Neuronal stem cell (in vitro differentiated cells): ENCODE measurements around the gene SLC25A44.

Experiments
- DNase-seq: peaks from one replicate; pipeline ENCODE4 v3.0.0-alpha.2; 2013; ENCODE audit warnings: low spot score
- H2AFZ ChIP-seq: one replicate; pipeline ENCODE4 v1.6.1; 2013; ENCODE audit warnings: mild to moderate bottlenecking, low read length, inconsistent platforms
- H2AK5ac ChIP-seq: 2 replicates; pipeline ENCODE4 v1.6.1; 2013; ENCODE audit warnings: low read depth, mild to moderate bottlenecking, inconsistent platforms, low read length, moderate library complexity, mixed read lengths
- H2BK120ac ChIP-seq: 2 replicates; pipeline ENCODE4 v1.6.1; 2013; ENCODE audit warnings: low read depth, mild to moderate bottlenecking, inconsistent platforms, low read length, moderate library complexity, mixed read lengths
- H2BK12ac ChIP-seq: one replicate; pipeline ENCODE4 v1.6.1; 2013; ENCODE audit warnings: low read length, inconsistent platforms
- H2BK15ac ChIP-seq: 2 replicates; pipeline ENCODE4 v1.6.1; 2013; ENCODE audit warnings: mild to moderate bottlenecking, low read length, inconsistent platforms, mixed read lengths
- H2BK5ac ChIP-seq: one replicate; pipeline ENCODE4 v1.6.1; 2013; ENCODE audit warnings: inconsistent platforms, mild to moderate bottlenecking, low read length, moderate library complexity
- H3K14ac ChIP-seq: one replicate; pipeline ENCODE4 v1.6.1; 2013; ENCODE audit warnings: low read length, inconsistent platforms
- H3K18ac ChIP-seq: 2 replicates; pipeline ENCODE4 v1.6.1; 2013; ENCODE audit warnings: low read length, inconsistent platforms
- H3K23ac ChIP-seq: 2 replicates; pipeline ENCODE4 v1.6.1; 2013; ENCODE audit warnings: low read depth, mild to moderate bottlenecking, mixed read lengths, low read length, inconsistent platforms; ENCODE audit not compliant: poor library complexity
- H3K27ac ChIP-seq: replicated peaks from 3 replicates; pipeline ENCODE4 v1.5.1; 2013; ENCODE audit warnings: low read length, inconsistent platforms
- H3K27me3 ChIP-seq, 3 experiments: 2 replicates each; pipeline ENCODE4 v1.6.1; 2013; ENCODE audit warnings: low read length in 3 of 3, mild to moderate bottlenecking in 2 of 3, inconsistent platforms in 1 of 3, low read depth in 1 of 3, mixed read lengths in 1 of 3, moderate library complexity in 1 of 3; ENCODE audit not compliant: control insufficient read depth in 3 of 3, insufficient read depth in 3 of 3
- H3K36me3 ChIP-seq, 2 donors: replicated peaks in 1 of 2; 2 replicates each; pipeline ENCODE4 v1.6.1; 2013; ENCODE audit warnings: low read length in 2 of 2; ENCODE audit not compliant: control insufficient read depth in 2 of 2, insufficient read depth in 2 of 2
- H3K4ac ChIP-seq: 2 replicates; pipeline ENCODE4 v1.6.1; 2013; ENCODE audit warnings: inconsistent platforms, mild to moderate bottlenecking, low read length, moderate library complexity
- H3K4me1 ChIP-seq, 2 donors: 1 replicate in 1 of 2; 2 replicates in 1 of 2; pipeline ENCODE4 v1.6.1; 2013; ENCODE audit warnings: low read length in 2 of 2, low read depth in 1 of 2; ENCODE audit not compliant: control insufficient read depth in 2 of 2, insufficient read depth in 1 of 2
- H3K4me2 ChIP-seq: one replicate; pipeline ENCODE4 v1.6.1; 2013; ENCODE audit warnings: mild to moderate bottlenecking, low read length, inconsistent platforms; ENCODE audit not compliant: insufficient read depth, poor library complexity, severe bottlenecking
- H3K4me3 ChIP-seq, 2 donors: 2 replicates each; pipeline ENCODE4 v1.5.1; 2013; ENCODE audit warnings: low read length in 2 of 2, mild to moderate bottlenecking in 2 of 2, inconsistent platforms in 1 of 2, moderate library complexity in 1 of 2
- H3K79me1 ChIP-seq: one replicate; pipeline ENCODE4 v1.6.1; 2013; ENCODE audit warnings: low read depth, mild to moderate bottlenecking, inconsistent platforms, low read length, moderate library complexity
- H3K9ac ChIP-seq: one replicate; pipeline ENCODE4 v1.6.1; 2013; ENCODE audit warnings: mild to moderate bottlenecking, low read depth, low read length, inconsistent platforms; ENCODE audit not compliant: poor library complexity
- H3K9me3 ChIP-seq, 2 donors: replicated peaks in 1 of 2; 2 replicates each; pipeline versions ENCODE3 to v1.6.1; 2013; ENCODE audit warnings: low read length in 2 of 2, mild to moderate bottlenecking in 2 of 2, inconsistent platforms in 1 of 2, low read depth in 1 of 2, mixed read lengths in 1 of 2, moderate library complexity in 1 of 2; ENCODE audit not compliant: control insufficient read depth in 2 of 2, insufficient read depth in 1 of 2
- H4K8ac ChIP-seq: one replicate; pipeline ENCODE4 v1.6.1; 2013; ENCODE audit warnings: low read depth, mild to moderate bottlenecking, inconsistent platforms, low read length, moderate library complexity
- H4K91ac ChIP-seq: one replicate; pipeline ENCODE4 v1.6.1; 2013; ENCODE audit warnings: low read length, low read depth, mild to moderate bottlenecking, inconsistent platforms; ENCODE audit not compliant: poor library complexity
- WGBS, 2 donors: extraction: QIAGEN DNeasy Blood & Tissue Kit; methylation state at CpG; one replicate each; pipeline ENCODE4 v1.1.7; 2013; ENCODE audit warnings: missing lambda C conversion rate in 2 of 2, mixed read lengths in 1 of 2; ENCODE audit not compliant: insufficient read length in 2 of 2, insufficient replicate concordance in 1 of 2; ENCODE audit errors: extremely low coverage in 2 of 2; 5-methylcytosine and 5-hydroxymethylcytosine counted together

SLC25A44 gene

DNA sequence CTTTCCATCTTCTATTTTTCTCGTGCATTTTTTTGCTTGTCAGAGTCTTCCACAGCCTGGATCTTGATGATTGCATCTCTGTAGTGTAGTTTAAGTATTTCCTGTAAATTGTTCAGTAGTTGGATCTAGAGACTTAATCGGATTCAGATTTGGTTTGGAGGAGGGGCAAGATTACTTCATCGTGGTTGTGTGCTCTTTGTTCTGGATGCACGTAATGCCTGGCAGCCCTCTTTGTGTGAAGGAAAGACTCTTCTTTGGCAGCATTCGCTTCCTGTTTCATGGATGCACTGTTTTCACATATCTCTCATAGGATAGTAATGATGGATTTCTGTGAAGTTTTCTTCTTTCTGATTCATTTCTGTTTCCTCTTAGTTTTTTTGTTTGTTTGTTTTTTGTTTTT, 26.4 kb upstream of the SLC25A44 start:
- no peaks in the 10 kb centered on the region for H3K36me3 ChIP-seq
- H3K9me3 ChIP-seq = peaks cover 0 to 5% of the 10 kb centered on the region in 2 donors
- H3K79me1 ChIP-seq = no peaks in the 10 kb centered on the region
- no peak overlapping the region for H3K9ac ChIP-seq
- H3K27ac ChIP-seq = no peak overlapping the region
- no peak overlapping the region for H2AK5ac ChIP-seq
- no peak overlapping the region for H3K4ac ChIP-seq
- no peak overlapping the region for H4K8ac ChIP-seq
- H2BK15ac ChIP-seq = no peak overlapping the region
- H3K4me2 ChIP-seq = no peak overlapping the region
- no peak overlapping the region for H4K91ac ChIP-seq
- no peak for DNase-seq
- H3K4me1 ChIP-seq = no peaks in the 10 kb centered on the region
- no peak overlapping the region for H2BK120ac ChIP-seq
- no peak overlapping the region for H2BK5ac ChIP-seq
- peaks cover 0 to 2% (median 0%) of the 10 kb centered on the region in 3 experiments for H3K27me3 ChIP-seq
- peak overlapping the region; percentile 3 for H2AFZ ChIP-seq
- no peak overlapping the region for H2BK12ac ChIP-seq
- no peak overlapping the region for H3K4me3 ChIP-seq
- H3K23ac ChIP-seq = no peak overlapping the region
- no CpG with 5 or more reads among the region's 5 CpGs for WGBS, 2 donors
- no peak overlapping the region for H3K14ac ChIP-seq
- no peak overlapping the region for H3K18ac ChIP-seq

DNA sequence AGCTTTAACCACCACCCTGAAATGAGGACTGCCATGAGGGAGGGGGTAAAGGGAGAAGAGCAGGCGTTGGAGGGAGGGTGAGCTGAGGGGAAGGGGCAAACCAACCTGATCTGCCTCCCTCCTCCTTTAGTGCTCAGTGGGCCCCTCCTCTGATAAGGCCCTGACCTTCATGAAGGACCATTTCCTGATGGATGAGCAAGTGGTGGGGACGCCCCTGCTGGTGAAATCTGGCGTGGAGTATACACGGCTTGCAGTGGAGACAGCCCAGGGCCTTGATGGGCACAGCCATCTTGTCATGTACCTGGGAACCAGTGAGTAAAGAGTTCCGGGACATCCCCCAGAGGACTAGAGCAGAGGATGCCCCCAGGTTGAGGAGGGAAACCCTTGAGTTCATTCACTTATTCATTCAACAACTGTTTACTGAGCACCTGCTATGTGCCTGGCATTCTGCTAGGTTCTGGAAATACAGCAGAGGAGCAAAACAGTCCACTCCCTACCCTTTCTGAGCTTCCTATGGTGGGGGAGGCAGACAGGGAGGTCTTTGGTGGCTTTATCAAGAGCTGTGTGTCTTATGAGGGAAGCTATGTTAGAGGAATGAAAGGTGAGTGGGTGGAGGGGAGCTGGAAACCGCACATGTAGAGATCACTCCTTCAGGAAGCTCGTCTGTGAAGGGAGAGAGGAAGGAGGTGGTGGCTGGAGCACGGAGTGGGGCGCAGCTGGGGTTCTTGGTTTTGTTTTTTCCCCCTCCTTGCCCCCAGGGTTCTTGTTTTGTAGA, 21.0 kb upstream of the SLC25A44 start:
- Histone ChIP-seq H2BK5ac (no peak overlapping the region), H2AK5ac (no peak overlapping the region), H3K4me2 (no peak overlapping the region), H3K4ac (no peak overlapping the region), H3K9ac (no peak overlapping the region), H3K23ac (no peak overlapping the region), H3K4me1 (peaks cover 0 to 3% of the 10 kb centered on the region in 2 donors), H3K4me3 (no peak overlapping the region), H2AFZ (no peak overlapping the region), H3K27me3 (peaks cover 0 to 18% (median 0%) of the 10 kb centered on the region in 3 experiments), H3K14ac (no peak overlapping the region), H4K8ac (no peak overlapping the region), H2BK120ac (no peak overlapping the region), H3K79me1 (no peaks in the 10 kb centered on the region), H3K18ac (no peak overlapping the region), H3K36me3 (peaks cover 0 to 2% of the 10 kb centered on the region in 2 donors), H2BK15ac (no peak overlapping the region), H3K9me3 (no peaks in the 10 kb centered on the region), H4K91ac (no peak overlapping the region), H3K27ac (no peak overlapping the region), H2BK12ac (no peak overlapping the region)
- no peak for DNase-seq
- no CpG with 5 or more reads among the region's 9 CpGs for WGBS, 2 donors

DNA sequence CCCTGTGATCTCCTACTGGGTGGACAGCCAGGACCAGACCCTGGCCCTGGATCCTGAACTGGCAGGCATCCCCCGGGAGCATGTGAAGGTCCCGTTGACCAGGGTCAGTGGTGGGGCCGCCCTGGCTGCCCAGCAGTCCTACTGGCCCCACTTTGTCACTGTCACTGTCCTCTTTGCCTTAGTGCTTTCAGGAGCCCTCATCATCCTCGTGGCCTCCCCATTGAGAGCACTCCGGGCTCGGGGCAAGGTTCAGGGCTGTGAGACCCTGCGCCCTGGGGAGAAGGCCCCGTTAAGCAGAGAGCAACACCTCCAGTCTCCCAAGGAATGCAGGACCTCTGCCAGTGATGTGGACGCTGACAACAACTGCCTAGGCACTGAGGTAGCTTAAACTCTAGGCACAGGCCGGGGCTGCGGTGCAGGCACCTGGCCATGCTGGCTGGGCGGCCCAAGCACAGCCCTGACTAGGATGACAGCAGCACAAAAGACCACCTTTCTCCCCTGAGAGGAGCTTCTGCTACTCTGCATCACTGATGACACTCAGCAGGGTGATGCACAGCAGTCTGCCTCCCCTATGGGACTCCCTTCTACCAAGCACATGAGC, 17.2 kb upstream of the SLC25A44 start:
- peak overlapping the region; percentile 76 for H2BK12ac ChIP-seq
- no CpG with 5 or more reads among the region's 12 CpGs for WGBS, 2 donors
- no peak overlapping the region for H4K91ac ChIP-seq
- no peaks in the 10 kb centered on the region for H3K79me1 ChIP-seq
- no peak overlapping the region for H3K4ac ChIP-seq
- no peak overlapping the region for H4K8ac ChIP-seq
- no peak overlapping the region for H2BK120ac ChIP-seq
- no peak overlapping the region for H3K4me3 ChIP-seq
- H3K9ac ChIP-seq = no peak overlapping the region
- no peak overlapping the region for H3K27ac ChIP-seq
- H2BK15ac ChIP-seq = no peak overlapping the region
- DNase-seq = no peak
- peaks cover 0 to 2% of the 10 kb centered on the region in 2 donors for H3K36me3 ChIP-seq
- no peak overlapping the region for H2AFZ ChIP-seq
- H2BK5ac ChIP-seq = no peak overlapping the region
- peak overlapping the region; percentile 23 for H2AK5ac ChIP-seq
- peaks cover 0 to 18% (median 0%) of the 10 kb centered on the region in 3 experiments for H3K27me3 ChIP-seq
- H3K14ac ChIP-seq = no peak overlapping the region
- peaks cover 0 to 8% of the 10 kb centered on the region in 2 donors for H3K4me1 ChIP-seq
- H3K4me2 ChIP-seq = no peak overlapping the region
- H3K9me3 ChIP-seq = no peaks in the 10 kb centered on the region
- no peak overlapping the region for H3K18ac ChIP-seq
- H3K23ac ChIP-seq = no peak overlapping the region

DNA sequence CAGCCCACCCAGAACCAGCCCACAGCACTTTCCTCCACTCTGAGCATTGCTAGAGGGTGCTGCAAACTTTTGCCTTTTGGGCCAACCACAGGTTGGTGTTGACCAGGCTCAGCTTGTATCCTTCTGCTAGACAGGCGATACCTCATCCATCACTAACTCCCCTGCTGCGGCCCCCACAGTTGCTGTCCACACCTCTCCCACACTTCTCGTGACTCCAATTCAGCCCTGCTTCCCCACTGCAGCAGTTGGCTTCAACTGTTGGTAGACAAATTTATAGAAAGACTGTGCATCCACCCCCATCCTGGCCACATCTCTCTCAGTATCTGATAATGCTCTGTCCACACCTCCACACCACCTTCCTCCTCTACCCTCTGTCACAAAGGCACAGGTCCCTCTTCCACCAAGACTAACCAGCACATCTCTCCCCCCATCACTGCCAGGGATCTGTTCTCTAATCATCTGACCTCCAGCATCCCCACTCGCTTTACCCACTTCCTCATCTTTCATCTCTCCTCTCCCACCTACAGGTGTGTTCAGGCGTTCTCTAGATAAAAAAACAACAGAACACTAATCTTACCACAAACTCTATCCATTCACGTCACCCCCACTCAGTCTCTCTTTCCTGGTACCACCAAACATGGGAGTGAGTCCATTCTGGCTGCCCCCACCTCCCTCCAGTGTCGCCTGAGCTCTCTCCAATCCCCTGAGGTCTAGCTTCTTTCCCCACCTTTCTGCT, 15.8 kb upstream of the SLC25A44 start:
- peak overlapping the region; percentile 30 for H2BK15ac ChIP-seq
- DNase-seq = no peak
- no peak overlapping the region for H2BK5ac ChIP-seq
- H3K27ac ChIP-seq = no peak overlapping the region
- H2AK5ac ChIP-seq = no peak overlapping the region
- H3K27me3 ChIP-seq = peaks cover 0 to 18% (median 0%) of the 10 kb centered on the region in 3 experiments
- no peak overlapping the region for H3K4me2 ChIP-seq
- no peak overlapping the region for H4K91ac ChIP-seq
- no peak overlapping the region for H2AFZ ChIP-seq
- H2BK120ac ChIP-seq = no peak overlapping the region
- peaks cover 0 to 11% of the 10 kb centered on the region in 2 donors for H3K4me1 ChIP-seq
- no peaks in the 10 kb centered on the region for H3K79me1 ChIP-seq
- H3K9ac ChIP-seq = no peak overlapping the region
- H3K36me3 ChIP-seq = no peaks in the 10 kb centered on the region
- no peak overlapping the region for H2BK12ac ChIP-seq
- H3K4ac ChIP-seq = no peak overlapping the region
- H3K23ac ChIP-seq = no peak overlapping the region
- H3K18ac ChIP-seq = no peak overlapping the region
- no peak overlapping the region for H4K8ac ChIP-seq
- WGBS, 2 donors = no CpG with 5 or more reads among the region's 7 CpGs
- no peaks in the 10 kb centered on the region for H3K9me3 ChIP-seq
- no peak overlapping the region for H3K14ac ChIP-seq
- H3K4me3 ChIP-seq = no peak overlapping the region
